K562 (cell line): ENCODE measurements around the gene ARL14EP. TPM values are rescaled to one million over a fixed set of nuclear protein-coding genes. Genes with fewer than 3 reads are reported as not detected.
A peak's percentile ranks its signal among the peaks of the same experiment; 100 is the strongest.

Source experiments
- EZH2 ChIP-seq: IDR thresholded peaks from 2 replicates; pipeline ENCODE4 v1.6.1; 2012; ENCODE audit warnings: low read depth, mild to moderate bottlenecking, inconsistent platforms, low read length, borderline replicate concordance
- NR4A1 ChIP-seq, 2 experiments: fragments of 250-450 bp in 1 of 2; fragments of 450-650 bp in 1 of 2; sonication (Bioruptor Pico) in 1 of 2; IDR thresholded peaks; 2 replicates each; pipeline versions ENCODE4 v1.4.0 to v1.6.1; 2016 to 2020; ENCODE audit warnings: mild to moderate bottlenecking in 2 of 2, missing compliant biosample characterization in 1 of 2, missing genetic modification characterization in 1 of 2, moderate library complexity in 1 of 2
- SMAD3 ChIP-seq: fragments of 450-650 bp; formaldehyde crosslinking; conservative IDR thresholded peaks from 2 replicates; pipeline ENCODE4 v1.4.0; 2020; ENCODE audit warnings: mild to moderate bottlenecking
- polyA plus RNA-seq, 8 experiments: library from polyadenylated mRNA; depleted of rRNA in 4 of 8; stranded (reverse) in 5 of 8; unstranded in 3 of 8; fragments of >200 nt; fragmentation: Nextera tagmentation in 2 of 8; fragmentation: Illumina TruSeq in 1 of 8; extraction: Ambion mirVana in 2 of 8; extraction: Trizol in 1 of 8; gene quantifications; 2 replicates each; pipeline versions ENCODE4 v1.2.1 to v1.2.3, GENCODE V29; 2011 to 2014; ENCODE audit warnings: inconsistent platforms in 1 of 8, missing spikeins in 1 of 8
- total RNA-seq, 7 experiments: library from RNA; depleted of rRNA in 6 of 7; stranded (reverse); fragments of >200 nt in 6 of 7; fragmentation: Illumina TruSeq in 2 of 7; extraction: Trizol in 2 of 7; gene quantifications; 2 replicates each; pipeline versions ENCODE4 v1.2.1 to v1.2.3, GENCODE V29; 2011 to 2021; ENCODE audit warnings: low replicate concordance in 1 of 7
- TF ChIP-seq, protein P1 (sequence below): sonication (generic); formaldehyde crosslinking; IDR thresholded peaks from 2 replicates; pipeline ENCODE4 v1.8.0; 2022; ENCODE audit warnings: mild to moderate bottlenecking, missing genetic modification reagents
- TF ChIP-seq, protein P2 (sequence below), 2 experiments: fragments of 450-650 bp in 1 of 2; sonication (generic) in 1 of 2; formaldehyde crosslinking in 1 of 2; IDR thresholded peaks; 2 replicates each; pipeline versions ENCODE4 v1.7.1 to v1.9.0; 2016 to 2022; ENCODE audit warnings: inconsistent platforms in 1 of 2, mild to moderate bottlenecking in 1 of 2, missing genetic modification reagents in 1 of 2
- TF ChIP-seq, protein P3 (sequence below), 2 experiments: fragments of 150-350 bp in 1 of 2; IDR thresholded peaks; 2 replicates each; pipeline ENCODE4 v1.6.1; 2012 to 2016; ENCODE audit warnings: low read depth in 2 of 2, low read length in 2 of 2, mild to moderate bottlenecking in 1 of 2, moderate library complexity in 1 of 2

Gene ARL14EP
- total and polyA plus RNA-seq, 9 of the 15 experiments (the other 6 are each of a cell fraction or from before 2014, with no cell fraction given): 11.4 to 42.7 (median 25.9) TPM

DNA sequence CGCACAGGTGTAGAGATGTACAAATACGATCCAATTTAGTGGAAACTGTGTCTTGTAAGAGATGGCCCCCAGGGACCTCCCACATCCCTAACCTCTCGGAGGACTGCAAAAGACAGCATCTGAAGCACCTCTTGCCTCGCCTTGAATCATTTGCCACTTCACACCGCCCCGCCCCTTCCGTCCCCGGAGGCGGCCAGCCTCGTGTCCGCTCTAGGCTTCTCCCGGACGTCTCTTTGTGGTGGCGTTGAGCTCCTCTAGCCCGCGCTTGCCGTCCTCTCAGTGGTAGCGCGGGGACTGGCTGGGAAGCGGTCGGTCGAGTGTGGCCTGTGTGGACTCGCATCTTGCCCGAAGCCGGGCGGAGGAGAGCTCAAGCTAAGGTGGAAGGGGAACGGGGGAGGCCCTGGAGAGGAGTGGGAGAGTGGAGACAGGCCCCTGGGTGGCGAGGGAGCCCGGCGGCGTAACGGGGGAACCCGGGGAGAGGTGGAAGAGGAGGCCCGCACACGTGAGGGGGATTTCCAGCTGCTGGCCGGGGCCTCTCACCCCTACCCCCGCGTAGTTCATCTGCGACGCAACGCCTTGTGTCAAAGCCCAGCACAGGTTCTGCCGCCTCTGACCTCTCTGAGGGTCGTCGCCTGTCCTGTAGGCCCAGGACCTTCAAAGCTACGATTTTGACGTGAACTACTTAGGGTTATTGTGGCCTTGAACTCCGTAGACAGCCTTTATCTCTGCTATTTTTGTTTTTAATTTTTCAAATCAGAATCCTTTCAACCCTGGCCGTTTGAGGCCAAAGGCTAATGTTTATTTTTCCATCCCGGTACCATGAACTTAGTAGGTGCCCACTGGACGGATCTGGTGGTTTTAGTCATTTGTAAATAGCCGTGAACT lies at the start of gene ARL14EP (continued):
- TF ChIP-seq, protein P1, sequence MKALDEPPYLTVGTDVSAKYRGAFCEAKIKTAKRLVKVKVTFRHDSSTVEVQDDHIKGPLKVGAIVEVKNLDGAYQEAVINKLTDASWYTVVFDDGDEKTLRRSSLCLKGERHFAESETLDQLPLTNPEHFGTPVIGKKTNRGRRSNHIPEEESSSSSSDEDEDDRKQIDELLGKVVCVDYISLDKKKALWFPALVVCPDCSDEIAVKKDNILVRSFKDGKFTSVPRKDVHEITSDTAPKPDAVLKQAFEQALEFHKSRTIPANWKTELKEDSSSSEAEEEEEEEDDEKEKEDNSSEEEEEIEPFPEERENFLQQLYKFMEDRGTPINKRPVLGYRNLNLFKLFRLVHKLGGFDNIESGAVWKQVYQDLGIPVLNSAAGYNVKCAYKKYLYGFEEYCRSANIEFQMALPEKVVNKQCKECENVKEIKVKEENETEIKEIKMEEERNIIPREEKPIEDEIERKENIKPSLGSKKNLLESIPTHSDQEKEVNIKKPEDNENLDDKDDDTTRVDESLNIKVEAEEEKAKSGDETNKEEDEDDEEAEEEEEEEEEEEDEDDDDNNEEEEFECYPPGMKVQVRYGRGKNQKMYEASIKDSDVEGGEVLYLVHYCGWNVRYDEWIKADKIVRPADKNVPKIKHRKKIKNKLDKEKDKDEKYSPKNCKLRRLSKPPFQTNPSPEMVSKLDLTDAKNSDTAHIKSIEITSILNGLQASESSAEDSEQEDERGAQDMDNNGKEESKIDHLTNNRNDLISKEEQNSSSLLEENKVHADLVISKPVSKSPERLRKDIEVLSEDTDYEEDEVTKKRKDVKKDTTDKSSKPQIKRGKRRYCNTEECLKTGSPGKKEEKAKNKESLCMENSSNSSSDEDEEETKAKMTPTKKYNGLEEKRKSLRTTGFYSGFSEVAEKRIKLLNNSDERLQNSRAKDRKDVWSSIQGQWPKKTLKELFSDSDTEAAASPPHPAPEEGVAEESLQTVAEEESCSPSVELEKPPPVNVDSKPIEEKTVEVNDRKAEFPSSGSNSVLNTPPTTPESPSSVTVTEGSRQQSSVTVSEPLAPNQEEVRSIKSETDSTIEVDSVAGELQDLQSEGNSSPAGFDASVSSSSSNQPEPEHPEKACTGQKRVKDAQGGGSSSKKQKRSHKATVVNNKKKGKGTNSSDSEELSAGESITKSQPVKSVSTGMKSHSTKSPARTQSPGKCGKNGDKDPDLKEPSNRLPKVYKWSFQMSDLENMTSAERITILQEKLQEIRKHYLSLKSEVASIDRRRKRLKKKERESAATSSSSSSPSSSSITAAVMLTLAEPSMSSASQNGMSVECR (CRISPR knock-in tag): peak; percentile 65; the same call in 1 of the 2 replicates
- TF ChIP-seq, protein P2, sequence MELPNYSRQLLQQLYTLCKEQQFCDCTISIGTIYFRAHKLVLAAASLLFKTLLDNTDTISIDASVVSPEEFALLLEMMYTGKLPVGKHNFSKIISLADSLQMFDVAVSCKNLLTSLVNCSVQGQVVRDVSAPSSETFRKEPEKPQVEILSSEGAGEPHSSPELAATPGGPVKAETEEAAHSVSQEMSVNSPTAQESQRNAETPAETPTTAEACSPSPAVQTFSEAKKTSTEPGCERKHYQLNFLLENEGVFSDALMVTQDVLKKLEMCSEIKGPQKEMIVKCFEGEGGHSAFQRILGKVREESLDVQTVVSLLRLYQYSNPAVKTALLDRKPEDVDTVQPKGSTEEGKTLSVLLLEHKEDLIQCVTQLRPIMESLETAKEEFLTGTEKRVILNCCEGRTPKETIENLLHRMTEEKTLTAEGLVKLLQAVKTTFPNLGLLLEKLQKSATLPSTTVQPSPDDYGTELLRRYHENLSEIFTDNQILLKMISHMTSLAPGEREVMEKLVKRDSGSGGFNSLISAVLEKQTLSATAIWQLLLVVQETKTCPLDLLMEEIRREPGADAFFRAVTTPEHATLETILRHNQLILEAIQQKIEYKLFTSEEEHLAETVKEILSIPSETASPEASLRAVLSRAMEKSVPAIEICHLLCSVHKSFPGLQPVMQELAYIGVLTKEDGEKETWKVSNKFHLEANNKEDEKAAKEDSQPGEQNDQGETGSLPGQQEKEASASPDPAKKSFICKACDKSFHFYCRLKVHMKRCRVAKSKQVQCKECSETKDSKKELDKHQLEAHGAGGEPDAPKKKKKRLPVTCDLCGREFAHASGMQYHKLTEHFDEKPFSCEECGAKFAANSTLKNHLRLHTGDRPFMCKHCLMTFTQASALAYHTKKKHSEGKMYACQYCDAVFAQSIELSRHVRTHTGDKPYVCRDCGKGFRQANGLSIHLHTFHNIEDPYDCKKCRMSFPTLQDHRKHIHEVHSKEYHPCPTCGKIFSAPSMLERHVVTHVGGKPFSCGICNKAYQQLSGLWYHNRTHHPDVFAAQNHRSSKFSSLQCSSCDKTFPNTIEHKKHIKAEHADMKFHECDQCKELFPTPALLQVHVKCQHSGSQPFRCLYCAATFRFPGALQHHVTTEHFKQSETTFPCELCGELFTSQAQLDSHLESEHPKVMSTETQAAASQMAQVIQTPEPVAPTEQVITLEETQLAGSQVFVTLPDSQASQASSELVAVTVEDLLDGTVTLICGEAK (IDR thresholded peaks at IDR 0.05): peak; percentile 92
- TF ChIP-seq, protein P2 (CRISPR knock-in tag; IDR thresholded peaks at IDR 0.05): no peak
- no peak for TF ChIP-seq SMAD3 (CRISPR knock-in tag)
- no peak for TF ChIP-seq EZH2
- TF ChIP-seq NR4A1 (CRISPR knock-in tag; IDR thresholded peaks at IDR 0.05): no peak
- TF ChIP-seq NR4A1 (tag; IDR thresholded peaks at IDR 0.05): no peak
- TF ChIP-seq, protein P3, sequence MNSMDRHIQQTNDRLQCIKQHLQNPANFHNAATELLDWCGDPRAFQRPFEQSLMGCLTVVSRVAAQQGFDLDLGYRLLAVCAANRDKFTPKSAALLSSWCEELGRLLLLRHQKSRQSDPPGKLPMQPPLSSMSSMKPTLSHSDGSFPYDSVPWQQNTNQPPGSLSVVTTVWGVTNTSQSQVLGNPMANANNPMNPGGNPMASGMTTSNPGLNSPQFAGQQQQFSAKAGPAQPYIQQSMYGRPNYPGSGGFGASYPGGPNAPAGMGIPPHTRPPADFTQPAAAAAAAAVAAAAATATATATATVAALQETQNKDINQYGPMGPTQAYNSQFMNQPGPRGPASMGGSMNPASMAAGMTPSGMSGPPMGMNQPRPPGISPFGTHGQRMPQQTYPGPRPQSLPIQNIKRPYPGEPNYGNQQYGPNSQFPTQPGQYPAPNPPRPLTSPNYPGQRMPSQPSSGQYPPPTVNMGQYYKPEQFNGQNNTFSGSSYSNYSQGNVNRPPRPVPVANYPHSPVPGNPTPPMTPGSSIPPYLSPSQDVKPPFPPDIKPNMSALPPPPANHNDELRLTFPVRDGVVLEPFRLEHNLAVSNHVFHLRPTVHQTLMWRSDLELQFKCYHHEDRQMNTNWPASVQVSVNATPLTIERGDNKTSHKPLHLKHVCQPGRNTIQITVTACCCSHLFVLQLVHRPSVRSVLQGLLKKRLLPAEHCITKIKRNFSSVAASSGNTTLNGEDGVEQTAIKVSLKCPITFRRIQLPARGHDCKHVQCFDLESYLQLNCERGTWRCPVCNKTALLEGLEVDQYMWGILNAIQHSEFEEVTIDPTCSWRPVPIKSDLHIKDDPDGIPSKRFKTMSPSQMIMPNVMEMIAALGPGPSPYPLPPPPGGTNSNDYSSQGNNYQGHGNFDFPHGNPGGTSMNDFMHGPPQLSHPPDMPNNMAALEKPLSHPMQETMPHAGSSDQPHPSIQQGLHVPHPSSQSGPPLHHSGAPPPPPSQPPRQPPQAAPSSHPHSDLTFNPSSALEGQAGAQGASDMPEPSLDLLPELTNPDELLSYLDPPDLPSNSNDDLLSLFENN (IDR thresholded peaks at IDR 0.05; ENCODE audit: low read depth in 2 of 2, low read length in 2 of 2): no peak
